Measurements from ENCODE around the gene MORC3.
A peak's percentile ranks its signal among the peaks of the same experiment; 100 is the strongest.

The MORC3 gene

GRCh38 chr21:36419241-36419640 lies 99.2 kb downstream of the MORC3 start:
- no peak for DNase-seq (ENCODE audit: low read depth)
- H3K4me3 ChIP-seq (ENCODE audit: low read length): no peak overlapping the region
- TF ChIP-seq CTCF (conservative IDR thresholded peaks at IDR 0.05; ENCODE audit: low read depth, low read length): no peak

- peak; percentile 84 for TF ChIP-seq CTCF (conservative IDR thresholded peaks at IDR 0.05; ENCODE audit: low read depth, low read length)
- H3K4me3 ChIP-seq (ENCODE audit: low read length): no peak overlapping the region
- DNase-seq (ENCODE audit: low read depth): peak; percentile 75
Measured at GRCh38 chr21:36419996-36420395, 100.0 kb downstream of the MORC3 start.

- DNase-seq (ENCODE audit: low read depth): no peak
- TF ChIP-seq CTCF (conservative IDR thresholded peaks at IDR 0.05; ENCODE audit: low read depth, low read length): no peak
- no peak overlapping the region for H3K4me3 ChIP-seq (ENCODE audit: low read length)
Measured at GRCh38 chr21:36420571-36421339, 100.8 kb downstream of the MORC3 start.

- H3K4me3 ChIP-seq (ENCODE audit: low read length): no peak overlapping the region
- DNase-seq (ENCODE audit: low read depth): no peak
- peak; percentile 81 for TF ChIP-seq CTCF (conservative IDR thresholded peaks at IDR 0.05; ENCODE audit: low read depth, low read length)
Measured at GRCh38 chr21:36422279-36423098, 102.5 kb downstream of the MORC3 start.

- H3K4me3 ChIP-seq (ENCODE audit: low read length): no peak overlapping the region
- no peak for TF ChIP-seq CTCF (conservative IDR thresholded peaks at IDR 0.05; ENCODE audit: low read depth, low read length)
- no peak for DNase-seq (ENCODE audit: low read depth)
Measured at GRCh38 chr21:36423771-36424433, 103.9 kb downstream of the MORC3 start.

GRCh38 chr21:36424592-36424991 lies 104.6 kb downstream of the MORC3 start:
- no peak for DNase-seq (ENCODE audit: low read depth)
- TF ChIP-seq CTCF (conservative IDR thresholded peaks at IDR 0.05; ENCODE audit: low read depth, low read length): no peak
- no peak overlapping the region for H3K4me3 ChIP-seq (ENCODE audit: low read length)

All from retinal pigment epithelial cell (primary cell).